C1 segment of cervical spinal cord (tissue), 14 donors: Measurements from ENCODE around the gene MBTPS1.

Experiments used
- DNase-seq, 14 donors: peaks; one replicate each; lab custom pipeline; 2025; lab: John Stamatoyannopoulos, UW

The MBTPS1 gene

GRCh38 chr16:84116720-84117493, at the start of gene MBTPS1:
Gene MBTPS1 (minus strand): TSS chr16:84116942. CDS start chr16:84101783, 15,159 bp downstream.
- peak; percentile 75 to 97 (median 93) for DNase-seq

- no peak for DNase-seq
Observed at GRCh38 chr16:84165746-84166145, 49.0 kb upstream of the MBTPS1 start.

GRCh38 chr16:84161801-84162200, 45.1 kb upstream of the MBTPS1 start:
- DNase-seq: no peak

- DNase-seq: no peak
Observed at GRCh38 chr16:84161037-84161436, 44.3 kb upstream of the MBTPS1 start.

DNA sequence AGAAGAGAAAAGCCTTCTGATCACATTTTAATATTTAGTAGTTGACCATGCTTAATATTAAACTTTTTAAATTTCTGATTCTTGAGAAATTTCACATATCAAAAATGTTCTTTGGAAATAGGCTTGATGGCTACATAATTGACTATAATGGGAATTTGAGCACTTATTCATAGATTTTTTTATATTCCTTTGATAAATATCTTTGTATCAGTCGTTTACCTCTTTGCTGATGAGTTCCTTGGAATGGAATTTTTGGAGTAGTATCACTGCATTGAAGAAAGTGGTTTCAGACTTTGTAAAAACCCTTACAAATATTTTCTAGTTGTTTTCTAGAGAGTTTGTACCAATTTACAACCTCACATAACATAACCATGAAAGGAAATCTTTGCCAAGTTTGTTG, 43.1 kb upstream of the MBTPS1 start:
- DNase-seq: no peak

DNA sequence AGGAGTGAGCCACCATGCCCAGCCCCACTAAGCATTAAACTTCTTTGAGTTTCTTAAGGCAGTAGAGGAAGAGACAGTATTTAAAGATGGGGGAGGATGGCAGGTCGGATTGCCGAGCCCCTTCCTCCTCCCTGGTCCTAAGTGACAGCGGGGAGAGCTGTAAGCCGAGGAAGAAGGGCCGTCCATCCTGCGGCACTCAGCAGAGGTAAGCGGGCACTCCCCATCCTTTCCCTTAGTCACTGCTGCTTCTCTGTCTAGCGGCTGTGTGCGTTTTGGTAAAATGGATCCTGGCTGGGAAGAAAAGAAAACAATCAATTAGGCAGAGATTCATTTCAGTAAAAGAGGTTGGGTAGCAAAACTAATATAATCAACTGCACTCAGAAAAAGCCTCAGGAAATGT, 42.3 kb upstream of the MBTPS1 start:
- DNase-seq: no peak

- no peak for DNase-seq
Observed at GRCh38 chr16:84156342-84156784, 39.6 kb upstream of the MBTPS1 start.

GRCh38 chr16:84155771-84156170, 39.0 kb upstream of the MBTPS1 start:
- no peak for DNase-seq

GRCh38 chr16:84155226-84155625, 38.5 kb upstream of the MBTPS1 start:
- DNase-seq: no peak

GRCh38 chr16:84153660-84154214, 37.0 kb upstream of the MBTPS1 start:
- no peak for DNase-seq

GRCh38 chr16:84150926-84151325, 34.2 kb upstream of the MBTPS1 start:
- no peak for DNase-seq

DNA sequence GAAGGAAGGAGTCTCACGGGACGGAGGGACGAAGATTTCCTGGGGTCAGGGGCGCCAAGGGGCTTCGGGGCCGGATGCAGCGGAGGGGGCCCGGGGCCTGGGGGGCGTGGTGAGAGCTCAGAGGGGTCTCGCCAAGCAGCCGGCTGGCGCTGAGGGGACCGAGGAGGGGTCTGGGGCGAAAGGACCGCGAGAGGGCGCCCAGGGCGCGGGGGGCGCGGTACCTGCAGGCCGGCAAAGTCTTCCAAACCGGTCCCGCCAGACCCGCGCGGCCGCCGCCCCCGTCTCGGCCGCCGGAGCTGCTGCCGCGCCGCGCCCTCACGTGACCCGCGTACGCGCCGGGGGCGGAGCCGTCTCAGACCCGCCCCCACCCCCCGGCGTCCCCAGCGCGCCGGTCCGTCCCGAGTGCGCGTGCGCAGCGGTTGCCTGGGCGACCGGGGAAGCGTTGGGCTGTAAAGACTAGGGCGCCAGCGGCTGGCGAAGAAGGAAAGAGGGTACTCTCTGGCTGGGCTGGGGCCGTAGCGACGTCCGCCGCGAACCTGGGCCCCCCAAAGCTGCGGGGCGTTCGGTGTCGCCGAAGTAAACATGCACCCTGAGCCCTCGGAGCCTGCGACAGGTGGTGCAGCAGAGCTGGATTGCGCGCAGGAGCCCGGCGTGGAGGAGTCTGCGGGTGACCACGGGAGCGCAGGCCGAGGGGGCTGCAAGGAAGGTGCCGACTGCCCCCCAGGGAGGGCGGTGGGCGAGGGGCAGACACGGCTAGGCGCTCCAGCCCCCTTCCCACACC, 28.3 kb upstream of the MBTPS1 start, which contains the start of the genes DNAAF1 and HSDL1:
TSS of gene DNAAF1 (plus strand) at position 450 of the 781 bp plus-strand sequence. CDS start at position 583, 133 bp downstream.
TSS of gene HSDL1 (minus strand) at position 319 of the 781 bp plus-strand sequence. CDS start 13,856 bp downstream, outside the sequence.
- peak in 13 of 14 donors; percentile 65 to 95 (median 82) for DNase-seq

DNA sequence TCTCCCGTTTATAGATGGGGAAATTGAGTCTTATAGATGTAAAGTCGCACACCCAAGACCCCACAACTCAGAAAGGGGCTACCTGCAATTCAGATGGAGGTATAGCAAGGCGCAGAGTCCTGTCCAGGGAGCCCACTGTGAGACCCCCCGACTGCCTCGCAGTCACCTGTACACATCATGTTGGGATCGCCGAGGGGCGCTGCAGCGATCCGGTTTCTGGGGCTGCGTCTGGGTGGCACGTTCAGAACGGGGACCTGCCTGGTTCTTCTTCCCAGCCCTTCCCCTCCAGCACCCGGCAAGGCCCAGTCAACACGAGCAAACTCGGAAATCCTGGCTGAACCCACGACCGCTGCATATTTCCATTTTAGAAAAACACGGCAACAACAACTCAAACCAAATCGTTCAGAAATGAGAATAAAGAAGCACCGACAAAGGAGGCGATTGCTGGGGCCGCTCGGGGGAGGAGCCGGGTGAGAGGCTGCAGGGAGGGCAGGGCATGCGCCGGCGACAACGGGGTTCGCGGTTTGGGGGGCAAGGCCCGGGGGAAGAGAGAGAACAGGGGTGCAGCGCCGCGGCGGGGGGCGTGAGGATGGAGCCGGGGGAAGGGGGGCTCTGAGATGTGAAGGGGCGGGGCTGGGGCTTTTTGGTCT, 27.6 kb upstream of the MBTPS1 start:
- DNase-seq: peak in 8 of 14 donors; percentile 12 to 55 (median 30)

DNA sequence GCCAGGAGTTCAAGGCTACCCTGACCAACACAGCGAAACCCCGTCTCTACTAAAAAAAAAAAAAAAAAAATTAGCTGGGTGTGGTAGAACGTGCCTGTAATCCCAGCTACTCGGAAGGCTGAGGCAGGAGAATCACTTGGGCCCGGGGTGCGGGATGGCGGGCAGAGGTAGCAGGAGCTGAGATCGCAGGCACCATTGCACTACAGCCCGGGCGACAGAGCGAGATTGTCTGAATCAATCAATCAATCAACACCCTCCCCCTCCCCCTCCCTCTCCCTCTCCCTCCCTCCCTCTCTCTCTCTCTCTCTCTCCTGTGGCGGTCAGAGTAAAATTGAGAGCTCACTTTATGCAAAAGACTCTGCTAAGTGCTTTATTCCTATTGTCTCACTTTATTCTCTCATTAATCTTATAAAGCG, 27.1 kb upstream of the MBTPS1 start:
- DNase-seq: no peak

DNA sequence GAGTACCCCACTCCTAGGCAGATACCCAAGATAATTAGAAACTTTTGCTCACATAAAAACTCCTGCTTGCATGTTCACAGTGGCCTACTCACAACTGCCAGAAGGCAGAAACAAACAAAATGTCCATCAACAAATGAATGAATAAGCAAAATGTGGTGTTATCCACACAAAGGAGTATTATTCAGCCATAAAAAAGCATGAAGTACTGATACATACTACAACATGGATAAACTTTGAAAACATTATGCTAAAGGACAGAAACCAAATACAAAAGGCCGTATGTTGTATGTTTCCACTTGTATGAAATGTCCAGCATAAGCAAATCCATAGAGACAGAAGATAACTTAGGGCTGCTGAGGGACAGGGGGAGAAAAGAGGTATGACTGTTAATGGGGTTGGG, 26.3 kb upstream of the MBTPS1 start:
- DNase-seq: no peak

DNA sequence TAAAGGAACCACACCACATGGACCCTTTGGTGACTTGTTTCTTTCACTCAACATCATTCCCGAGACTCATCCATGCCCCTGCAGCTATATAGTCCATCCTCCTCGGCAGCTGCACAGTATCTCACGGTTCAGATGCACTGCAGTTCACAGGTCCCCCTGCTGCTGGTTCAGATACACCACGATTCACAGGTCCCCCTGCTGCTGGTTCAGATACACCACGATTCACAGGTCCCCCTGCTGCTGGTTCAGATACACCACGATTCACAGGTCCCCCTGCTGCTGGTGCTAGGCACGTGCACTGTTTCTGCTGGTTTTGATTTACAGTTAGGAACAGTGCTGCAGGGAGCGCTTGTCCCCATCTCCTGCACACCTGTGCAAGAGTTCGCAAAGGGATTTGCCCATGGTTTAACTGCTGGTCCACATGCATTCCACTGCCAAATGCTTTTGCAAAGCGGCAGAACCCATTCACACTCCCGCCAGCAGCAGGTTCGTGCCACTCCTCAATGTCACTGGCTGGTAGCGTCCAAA, 24.5 kb upstream of the MBTPS1 start:
- DNase-seq: no peak

DNA sequence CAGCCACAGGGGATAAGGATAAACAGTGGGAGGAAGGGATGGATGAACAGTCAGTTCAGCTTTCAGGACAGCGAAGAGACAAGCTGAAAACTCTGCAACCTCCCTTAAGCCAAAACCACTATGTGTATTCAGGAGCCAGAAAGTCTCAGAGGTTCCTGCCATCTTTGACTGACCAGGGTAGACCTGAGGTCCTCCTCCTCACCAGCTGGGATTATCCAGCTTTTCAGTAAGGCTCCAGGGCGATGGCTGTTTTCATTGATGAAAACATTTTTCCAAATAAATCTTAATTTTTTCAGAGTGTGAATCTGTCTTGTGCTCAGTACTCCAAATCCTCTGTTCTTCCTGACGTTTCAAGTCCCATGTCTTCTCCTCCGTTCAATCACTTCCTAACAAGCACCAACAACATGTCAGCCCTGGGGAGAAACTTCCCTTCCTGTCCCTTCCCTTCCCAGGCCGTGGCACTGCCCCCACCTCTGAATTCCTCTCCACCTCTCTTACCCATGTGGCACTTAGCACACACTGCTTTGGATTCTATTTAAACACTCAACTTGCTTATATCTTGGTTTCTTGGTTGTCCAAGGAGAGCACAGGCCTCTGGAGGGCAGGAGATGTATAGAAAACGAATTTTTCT, 23.0 kb upstream of the MBTPS1 start:
- no peak for DNase-seq

- no peak for DNase-seq
Observed at GRCh38 chr16:84138824-84139627, 22.3 kb upstream of the MBTPS1 start.

DNA sequence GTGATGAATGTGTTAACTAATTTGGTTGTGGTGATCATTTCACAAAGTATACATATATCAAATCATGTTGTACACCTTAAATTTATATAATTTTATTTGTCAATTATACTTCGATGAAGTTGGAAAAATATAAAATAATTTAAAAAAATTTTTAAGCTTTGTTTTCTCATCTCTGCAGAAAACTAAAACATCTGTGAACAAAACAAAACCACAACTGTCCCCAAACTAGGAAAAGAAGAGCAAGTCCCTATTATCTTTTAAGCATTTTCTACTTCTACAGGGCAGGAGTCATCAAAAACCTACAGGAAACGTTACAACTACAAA, 21.7 kb upstream of the MBTPS1 start:
- DNase-seq: no peak

DNA sequence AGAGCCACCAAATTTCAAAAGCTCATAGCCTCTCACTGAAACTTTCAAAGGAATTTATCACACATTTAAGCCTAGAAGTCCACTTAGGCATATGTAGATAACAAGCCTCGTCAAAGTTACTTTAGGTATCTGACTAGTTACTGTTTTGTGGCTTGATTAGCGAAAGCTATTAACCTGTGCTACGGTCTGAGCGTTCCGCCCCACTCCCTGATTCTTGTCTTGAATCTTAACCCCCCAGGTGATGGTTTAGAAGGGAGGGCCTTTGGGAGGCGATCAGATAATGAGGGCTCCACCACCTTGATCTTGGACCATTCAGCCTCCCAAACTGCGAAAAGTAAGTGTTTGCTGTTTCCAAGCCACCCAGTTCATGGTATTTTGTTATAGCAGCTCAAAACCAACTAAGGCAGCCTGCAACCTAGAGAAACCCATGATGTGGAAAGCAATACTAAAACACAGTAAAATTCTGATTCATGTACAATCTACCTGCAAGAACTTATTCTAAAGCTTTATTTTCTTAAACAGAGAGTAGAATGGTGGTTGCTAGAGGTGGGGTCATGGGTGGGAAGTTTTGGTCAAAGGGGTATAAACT, 21.1 kb upstream of the MBTPS1 start:
- DNase-seq: no peak
